Measurements from ENCODE around the gene NDFIP2. TPM values are rescaled to one million over a fixed set of nuclear protein-coding genes. Genes with fewer than 3 reads are reported as not detected.

The NDFIP2 gene
- total RNA-seq, 1 experiment from 2014 or later = 31.0 TPM

DNA sequence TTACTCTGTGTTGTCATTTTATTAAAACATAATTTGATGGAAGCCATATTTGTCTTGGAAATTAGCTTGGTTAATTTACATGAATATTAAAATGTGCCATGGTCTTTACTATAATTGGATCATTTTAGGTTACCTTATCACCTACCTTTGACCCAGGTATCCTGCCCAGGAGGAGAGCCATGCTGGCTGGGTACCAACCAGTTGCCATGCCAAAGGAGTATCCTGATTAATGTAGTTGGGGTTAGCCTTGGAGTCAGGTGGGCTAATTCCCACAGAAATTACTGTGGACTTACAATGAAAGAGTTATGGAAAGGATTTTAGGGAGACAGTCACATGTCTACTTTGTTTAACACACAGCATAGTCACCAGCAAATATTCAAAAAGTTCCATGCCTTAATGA, 32.0 kb downstream of the NDFIP2 start:
- H3K9me3 ChIP-seq (ENCODE audit: control insufficient read depth, low read depth, low read length) = no peaks in the 10 kb centered on the region
- H3K79me2 ChIP-seq (ENCODE audit: insufficient read depth, low read length) = peaks cover 2% of the 10 kb centered on the region; the same call in 1 of the 2 replicates
- no peaks in the 10 kb centered on the region; a peak in 1 of 7 replicates for H3K36me3 Mint-ChIP-seq (ENCODE audit: insufficient read depth in 1 of 3, low read depth in 3 of 3)
- H3K18ac ChIP-seq (ENCODE audit: insufficient read length, low read depth, low read length) = no peak overlapping the region
- no peak overlapping the region for H3K9ac ChIP-seq (ENCODE audit: extremely low read depth, insufficient read length, low read length)
- DNase-seq = no peak
- H4K8ac ChIP-seq (replicated peaks; ENCODE audit: insufficient read length, low read depth, low read length) = no peak overlapping the region
- H4K91ac ChIP-seq (ENCODE audit: insufficient read length, low read depth, low read length) = no peak overlapping the region
- H2BK12ac ChIP-seq (ENCODE audit: insufficient read length, low read depth, low read length) = no peak overlapping the region
- no peaks in the 10 kb centered on the region for H3K4me1 ChIP-seq (ENCODE audit: insufficient read depth, low read length)
- no peak overlapping the region for H2AK5ac ChIP-seq (ENCODE audit: insufficient read length, low read length)
- no peak overlapping the region for H3K27ac Mint-ChIP-seq
- H2AFZ ChIP-seq (ENCODE audit: low read length) = no peak overlapping the region
- H3K27me3 ChIP-seq (ENCODE audit: insufficient read depth, low read length) = no peaks in the 10 kb centered on the region
- H3K4me2 ChIP-seq (ENCODE audit: insufficient read depth, insufficient read length, low read length) = no peak overlapping the region
- H3K9me3 Mint-ChIP-seq = no peaks in the 10 kb centered on the region
- no peaks in the 10 kb centered on the region for H3K4me1 Mint-ChIP-seq
- no peaks in the 10 kb centered on the region for H3K27me3 Mint-ChIP-seq (ENCODE audit: low read depth)
- no peaks in the 10 kb centered on the region for H4K20me1 ChIP-seq (ENCODE audit: control insufficient read depth, insufficient read depth, insufficient read length)
- no peaks in the 10 kb centered on the region for H3K23me2 ChIP-seq (ENCODE audit: insufficient read length, low read depth, low read length, poor library complexity, severe bottlenecking)
- H2BK20ac ChIP-seq (ENCODE audit: low read depth, low read length, poor library complexity, severe bottlenecking) = no peak overlapping the region
- H4K5ac ChIP-seq (ENCODE audit: insufficient read length, low read depth, low read length) = no peak overlapping the region
- no peak overlapping the region for H2BK120ac ChIP-seq (ENCODE audit: low read depth, low read length, poor library complexity, severe bottlenecking)
- no peak overlapping the region for H2BK5ac ChIP-seq (ENCODE audit: insufficient read length, low read length)
- no peak overlapping the region for H3K4ac ChIP-seq (ENCODE audit: low read depth, low read length)
- no peak overlapping the region for H3T11ph ChIP-seq (ENCODE audit: low read length)
- no peak overlapping the region for H3K56ac ChIP-seq (ENCODE audit: insufficient read length, low read depth, low read length)
- no peak overlapping the region for H3K14ac ChIP-seq (ENCODE audit: insufficient read depth, low read length)
- H3K4me3 Mint-ChIP-seq = no peak overlapping the region
- TF ChIP-seq, protein P1, sequence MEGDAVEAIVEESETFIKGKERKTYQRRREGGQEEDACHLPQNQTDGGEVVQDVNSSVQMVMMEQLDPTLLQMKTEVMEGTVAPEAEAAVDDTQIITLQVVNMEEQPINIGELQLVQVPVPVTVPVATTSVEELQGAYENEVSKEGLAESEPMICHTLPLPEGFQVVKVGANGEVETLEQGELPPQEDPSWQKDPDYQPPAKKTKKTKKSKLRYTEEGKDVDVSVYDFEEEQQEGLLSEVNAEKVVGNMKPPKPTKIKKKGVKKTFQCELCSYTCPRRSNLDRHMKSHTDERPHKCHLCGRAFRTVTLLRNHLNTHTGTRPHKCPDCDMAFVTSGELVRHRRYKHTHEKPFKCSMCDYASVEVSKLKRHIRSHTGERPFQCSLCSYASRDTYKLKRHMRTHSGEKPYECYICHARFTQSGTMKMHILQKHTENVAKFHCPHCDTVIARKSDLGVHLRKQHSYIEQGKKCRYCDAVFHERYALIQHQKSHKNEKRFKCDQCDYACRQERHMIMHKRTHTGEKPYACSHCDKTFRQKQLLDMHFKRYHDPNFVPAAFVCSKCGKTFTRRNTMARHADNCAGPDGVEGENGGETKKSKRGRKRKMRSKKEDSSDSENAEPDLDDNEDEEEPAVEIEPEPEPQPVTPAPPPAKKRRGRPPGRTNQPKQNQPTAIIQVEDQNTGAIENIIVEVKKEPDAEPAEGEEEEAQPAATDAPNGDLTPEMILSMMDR (conservative IDR thresholded peaks at IDR 0.05) = no peak
- H2BK15ac ChIP-seq (ENCODE audit: low read depth, low read length) = no peak overlapping the region
- H3K23ac ChIP-seq (ENCODE audit: insufficient read length, low read depth, low read length) = no peak overlapping the region
- H3K27ac ChIP-seq (ENCODE audit: insufficient read length, low read depth, low read length) = no peak overlapping the region
- no peaks in the 10 kb centered on the region for H3K79me1 ChIP-seq (ENCODE audit: insufficient read depth, low read depth, low read length, poor library complexity, severe bottlenecking)

Data from H9 (cell line).